Epithelial cell of proximal tubule (primary cell): ENCODE results near the gene CCDC63. TPM values are rescaled to one million over a fixed set of nuclear protein-coding genes. Genes with fewer than 3 reads are reported as not detected.

Experiments used
- DNase-seq: peaks from one replicate; pipeline ENCODE4 v3.0.0-alpha.2; 2011; ENCODE audit warnings: low read depth
- H3K4me3 ChIP-seq: 2 replicates; pipeline ENCODE4 v1.5.1; 2011; ENCODE audit warnings: low read depth, mild to moderate bottlenecking, low read length
- CTCF ChIP-seq: conservative IDR thresholded peaks from 2 replicates; pipeline ENCODE4 v1.5.1; 2012; ENCODE audit warnings: low read depth, mild to moderate bottlenecking, low read length
- total RNA-seq: library from RNA; depleted of rRNA; stranded (reverse); fragments of >200 nt; gene quantifications from 2 replicates; pipeline ENCODE4 v1.2.3, GENCODE V29; 2015

Gene CCDC63
- total RNA-seq, 1 donor from 2014 or later: not detected

- H3K4me3 ChIP-seq: no peak overlapping the region
Measured at GRCh38 chr12:110917467-110917866, 70.7 kb downstream of the CCDC63 start.

GRCh38 chr12:110917961-110918360 lies 71.2 kb downstream of the CCDC63 start:
- no peak overlapping the region for H3K4me3 ChIP-seq
- TF ChIP-seq CTCF: no peak
- DNase-seq: no peak

More at GRCh38 chr12:110917467-110917866, 70.7 kb downstream of the CCDC63 start:
- no peak for TF ChIP-seq CTCF
- peak; percentile 13 for DNase-seq

GRCh38 chr12:110919720-110920119 lies 72.9 kb downstream of the CCDC63 start:
- no peak for DNase-seq
- no peak overlapping the region for H3K4me3 ChIP-seq
- no peak for TF ChIP-seq CTCF

- TF ChIP-seq CTCF: no peak
- DNase-seq: no peak
- no peak within 1 kb of the TSS for H3K4me3 ChIP-seq
Measured at GRCh38 chr12:110920324-110920910, 73.6 kb downstream of the CCDC63 start, which contains the start of gene MYL2. TSS of gene MYL2 (minus strand) at chr12:110920579. CDS start at chr12:110920529, 50 bp downstream.

GRCh38 chr12:110921262-110921661 lies 74.5 kb downstream of the CCDC63 start:
- H3K4me3 ChIP-seq: no peak overlapping the region
- TF ChIP-seq CTCF: no peak
- no peak for DNase-seq

- no peak for TF ChIP-seq CTCF
- no peak overlapping the region for H3K4me3 ChIP-seq
- no peak for DNase-seq
Measured at GRCh38 chr12:110922652-110923051, 75.9 kb downstream of the CCDC63 start.

GRCh38 chr12:110923192-110923591 lies 76.4 kb downstream of the CCDC63 start:
- no peak for TF ChIP-seq CTCF
- no peak overlapping the region for H3K4me3 ChIP-seq
- DNase-seq: no peak
